ENCODE measurements around the gene AKT1S1. TPM values are rescaled to one million over a fixed set of nuclear protein-coding genes. Genes with fewer than 3 reads are reported as not detected.

AKT1S1 gene
- total RNA-seq, 2 experiments from 2014 or later, result 7.3 to 19.8 TPM

- H3K36me3 ChIP-seq (ENCODE audit: insufficient read depth, low read length), result peaks cover 97% of the 10 kb centered on the region
- no peak for DNase-seq (ENCODE audit: low spot score)
Observed at GRCh38 chr19:49831592-49831991, 45.6 kb downstream of the AKT1S1 start.

GRCh38 chr19:49830766-49831165 is 46.4 kb downstream of the AKT1S1 start:
- H3K4me3 ChIP-seq (ENCODE audit: low read depth, low read length, poor library complexity, severe bottlenecking), result no peak overlapping the region
- CTCF ChIA-PET (ENCODE audit: unreplicated experiment), result no interaction called here
- no peak overlapping the region for H3K27ac ChIP-seq (ENCODE audit: low read depth, low read length, poor library complexity, severe bottlenecking)
- no peaks in the 10 kb centered on the region for H3K9me2 ChIP-seq (ENCODE audit: insufficient read depth, low read length)
- POLR2A ChIA-PET, result no interaction called here
- H3K36me3 ChIP-seq (ENCODE audit: insufficient read depth, low read length), result peaks cover 97% of the 10 kb centered on the region
- H4K20me1 ChIP-seq (ENCODE audit: insufficient read depth, low read length), result no peaks in the 10 kb centered on the region
- no peak overlapping the region for H2AFZ ChIP-seq (ENCODE audit: low read length)
- H3K79me2 ChIP-seq (ENCODE audit: insufficient read depth, low read depth, low read length), result peaks cover 10% of the 10 kb centered on the region; the same call in 1 of the 2 replicates
- no peaks in the 10 kb centered on the region for H3K9me3 ChIP-seq (ENCODE audit: low read length)
- DNase-seq (ENCODE audit: low spot score), result no peak
- peaks cover 10% of the 10 kb centered on the region for H3K4me1 ChIP-seq (ENCODE audit: insufficient read depth, low read length, poor library complexity, severe bottlenecking)
- no TSS peak for BruUV-seq (replicated peaks)
- intact Hi-C loops (cut with micrococcal nuclease; ENCODE audit: unreplicated experiment), result no loop called here
- TF ChIP-seq EZH2phosphoT487 (IDR thresholded peaks at IDR 0.05; ENCODE audit: borderline replicate concordance, low read depth, low read length), result no peak
- TF ChIP-seq CTCF (conservative IDR thresholded peaks at IDR 0.05; ENCODE audit: low read length), result no peak
- H3K4me2 ChIP-seq (ENCODE audit: low read length), result no peak overlapping the region

More at GRCh38 chr19:49831592-49831991, 45.6 kb downstream of the AKT1S1 start:
- Histone ChIP-seq H3K4me3 (ENCODE audit: low read depth, low read length, poor library complexity, severe bottlenecking) (no peak overlapping the region), H2AFZ (ENCODE audit: low read length) (no peak overlapping the region), H3K9me3 (ENCODE audit: low read length) (no peaks in the 10 kb centered on the region), H3K27ac (ENCODE audit: low read depth, low read length, poor library complexity, severe bottlenecking) (no peak overlapping the region), H3K4me1 (ENCODE audit: insufficient read depth, low read length, poor library complexity, severe bottlenecking) (peaks cover 10% of the 10 kb centered on the region), H3K4me2 (ENCODE audit: low read length) (no peak overlapping the region), H3K9me2 (ENCODE audit: insufficient read depth, low read length) (no peaks in the 10 kb centered on the region), H3K79me2 (ENCODE audit: insufficient read depth, low read depth, low read length) (peaks cover 2% of the 10 kb centered on the region; the same call in 1 of the 2 replicates), H4K20me1 (ENCODE audit: insufficient read depth, low read length) (no peaks in the 10 kb centered on the region)
- intact Hi-C loops (cut with micrococcal nuclease; ENCODE audit: unreplicated experiment), result no loop called here
- BruUV-seq (replicated peaks), result no TSS peak
- TF ChIP-seq CTCF (conservative IDR thresholded peaks at IDR 0.05; ENCODE audit: low read length) (no peak), EZH2phosphoT487 (IDR thresholded peaks at IDR 0.05; ENCODE audit: borderline replicate concordance, low read depth, low read length) (no peak)
- CTCF ChIA-PET (ENCODE audit: unreplicated experiment), result no interaction called here
- POLR2A ChIA-PET, result no interaction called here

- H3K4me3 ChIP-seq (ENCODE audit: low read depth, low read length, poor library complexity, severe bottlenecking), result no peak overlapping the region
- no peak for TF ChIP-seq EZH2phosphoT487 (IDR thresholded peaks at IDR 0.05; ENCODE audit: borderline replicate concordance, low read depth, low read length)
- TF ChIP-seq CTCF (conservative IDR thresholded peaks at IDR 0.05; ENCODE audit: low read length), result no peak
- ChIA-PET POLR2A (no interaction called here), CTCF (ENCODE audit: unreplicated experiment) (no interaction called here)
- no peak overlapping the region for H3K27ac ChIP-seq (ENCODE audit: low read depth, low read length, poor library complexity, severe bottlenecking)
- intact Hi-C loops (cut with micrococcal nuclease; ENCODE audit: unreplicated experiment), result no loop called here
- no peak overlapping the region for H3K4me2 ChIP-seq (ENCODE audit: low read length)
- H3K4me1 ChIP-seq (ENCODE audit: insufficient read depth, low read length, poor library complexity, severe bottlenecking), result peaks cover 16% of the 10 kb centered on the region
- no peaks in the 10 kb centered on the region for H4K20me1 ChIP-seq (ENCODE audit: insufficient read depth, low read length)
- peaks cover 97% of the 10 kb centered on the region for H3K36me3 ChIP-seq (ENCODE audit: insufficient read depth, low read length)
- no peak overlapping the region for H2AFZ ChIP-seq (ENCODE audit: low read length)
- DNase-seq (ENCODE audit: low spot score), result no peak
- no peaks in the 10 kb centered on the region for H3K9me2 ChIP-seq (ENCODE audit: insufficient read depth, low read length)
- peaks cover 21% of the 10 kb centered on the region for H3K79me2 ChIP-seq (ENCODE audit: insufficient read depth, low read depth, low read length)
- BruUV-seq (replicated peaks), result no TSS peak
- no peaks in the 10 kb centered on the region for H3K9me3 ChIP-seq (ENCODE audit: low read length)
Observed at GRCh38 chr19:49829721-49830120, 47.4 kb downstream of the AKT1S1 start.
